PC-9 (cell line): Measurements from ENCODE around the gene TMEM109.

Source experiments
- CTCF ChIP-seq: fragments of 200-600 bp; sonication (generic); conservative IDR thresholded peaks from 2 replicates; pipeline ENCODE4 v1.6.1; 2017; ENCODE audit warnings: mixed run types, antibody characterized with exemption, mild to moderate bottlenecking, moderate library complexity
- EZH2 ChIP-seq: fragments of 200-600 bp; sonication (generic); IDR thresholded peaks from 2 replicates; pipeline ENCODE4 v1.8.0; 2017; ENCODE audit warnings: antibody characterized with exemption, low read depth

GRCh38 chr11:60872961-60873524, 40.9 kb upstream of the TMEM109 start:
- TF ChIP-seq CTCF (no peak), EZH2 (no peak)
